GM23338 (cell line): Measurements from ENCODE around the gene KLK13. TPM values are rescaled to one million over a fixed set of nuclear protein-coding genes. Genes with fewer than 3 reads are reported as not detected.
A peak's percentile ranks its signal among the peaks of the same experiment; 100 is the strongest.

Experiments used
- ATAC-seq: fragments of 200-7000 bp; cut with Tn5 transposase; 3 replicates; pipeline ENCODE4 v1.9.1; 2020
- DNase-seq: peaks from one replicate; pipeline ENCODE4 v3.0.0-alpha.2; 2015; ENCODE audit warnings: low spot score
- H2AFZ ChIP-seq: fragments of 200-600 bp; sonication (generic); 2 replicates; pipeline ENCODE4 v1.8.0; 2016; ENCODE audit warnings: antibody characterized with exemption, mild to moderate bottlenecking, moderate library complexity
- H3F3A ChIP-seq: fragments of 200-600 bp; sonication (generic); replicated peaks from 2 replicates; pipeline ENCODE4 v1.8.0; 2017; ENCODE audit warnings: antibody characterized with exemption, mixed run types, low read depth
- H3K27ac ChIP-seq: fragments of 200-600 bp; sonication (generic); 2 replicates; pipeline ENCODE4 v1.6.1; 2016; ENCODE audit warnings: low read depth
- H3K27me3 ChIP-seq: fragments of 200-600 bp; sonication (generic); 2 replicates; pipeline ENCODE4 v1.8.0; 2016; ENCODE audit warnings: mild to moderate bottlenecking, mixed run types, moderate library complexity; ENCODE audit not compliant: insufficient read depth
- H3K36me3 ChIP-seq: fragments of 200-600 bp; sonication (generic); 2 replicates; pipeline ENCODE4 v1.8.0; 2016; ENCODE audit warnings: mild to moderate bottlenecking; ENCODE audit not compliant: insufficient read depth
- H3K4me1 ChIP-seq: fragments of 200-600 bp; sonication (generic); 2 replicates; pipeline ENCODE4 v1.8.0; 2016; ENCODE audit warnings: mild to moderate bottlenecking, moderate library complexity; ENCODE audit not compliant: insufficient read depth
- H3K4me2 ChIP-seq: fragments of 200-600 bp; sonication (generic); 2 replicates; pipeline ENCODE4 v1.7.1; 2017; ENCODE audit warnings: mixed run types
- H3K4me3 ChIP-seq: fragments of 200-600 bp; sonication (generic); 2 replicates; pipeline ENCODE4 v1.6.1; 2016; ENCODE audit warnings: mixed run types
- H3K79me2 ChIP-seq: fragments of 200-600 bp; sonication (generic); replicated peaks from 2 replicates; pipeline ENCODE4 v1.8.0; 2017; ENCODE audit warnings: mild to moderate bottlenecking; ENCODE audit not compliant: insufficient read depth
- H3K9me2 ChIP-seq: fragments of 200-600 bp; sonication (generic); 2 replicates; pipeline ENCODE4 v1.8.0; 2017; ENCODE audit not compliant: insufficient read depth
- H4K20me1 ChIP-seq: fragments of 200-600 bp; sonication (generic); replicated peaks from 2 replicates; pipeline ENCODE4 v1.8.0; 2017; ENCODE audit warnings: mild to moderate bottlenecking; ENCODE audit not compliant: insufficient read depth
- H3K27ac Mint-ChIP-seq: 2 replicates; pipeline ENCODE4 v1.8.0; 2020; ENCODE audit warnings: inconsistent platforms, mild to moderate bottlenecking, moderate library complexity, mixed read lengths
- H3K27me3 Mint-ChIP-seq: 3 replicates; pipeline ENCODE4 v1.8.0; 2022; ENCODE audit warnings: low read depth, mild to moderate bottlenecking, moderate library complexity, mixed read lengths, inconsistent platforms; ENCODE audit not compliant: insufficient read depth, poor library complexity
- H3K36me3 Mint-ChIP-seq: 3 replicates; pipeline ENCODE4 v1.8.0; 2021; ENCODE audit warnings: low read depth, mild to moderate bottlenecking, inconsistent platforms, moderate library complexity, mixed read lengths
- H3K4me1 Mint-ChIP-seq: 3 replicates; pipeline ENCODE4 v1.8.0; 2020; ENCODE audit warnings: mild to moderate bottlenecking, inconsistent platforms, mixed read lengths
- H3K4me3 Mint-ChIP-seq: 3 replicates; pipeline ENCODE4 v1.8.0; 2021; ENCODE audit warnings: moderate library complexity, mild to moderate bottlenecking, inconsistent platforms, mixed read lengths
- H3K9me3 Mint-ChIP-seq: 3 replicates; pipeline ENCODE4 v1.8.0; 2020; ENCODE audit warnings: moderate library complexity, mild to moderate bottlenecking, inconsistent platforms, mixed read lengths
- CREB1 ChIP-seq: fragments of 250-450 bp; sonication (Bioruptor Pico); IDR thresholded peaks from 2 replicates; pipeline ENCODE4 v1.5.0; 2020; ENCODE audit warnings: low read depth, mild to moderate bottlenecking, moderate library complexity
- CTCF ChIP-seq, 2 experiments: fragments of 200-600 bp in 1 of 2; sonication (generic) in 1 of 2; conservative IDR thresholded peaks; 2 replicates each; pipeline versions ENCODE4 v1.5.1 to v1.6.1; 2016 to 2017; ENCODE audit warnings: antibody characterized with exemption in 2 of 2, low read depth in 2 of 2, mild to moderate bottlenecking in 2 of 2, moderate library complexity in 1 of 2
- ETS1 ChIP-seq: IDR thresholded peaks from 2 replicates; pipeline ENCODE4 v1.6.1; 2016; ENCODE audit warnings: antibody characterized with exemption
- EZH2 ChIP-seq: fragments of 200-600 bp; sonication (generic); IDR thresholded peaks from one replicate; pipeline ENCODE4 v1.8.0; 2017; ENCODE audit warnings: antibody characterized with exemption, mild to moderate bottlenecking, low read depth; ENCODE audit not compliant: unreplicated experiment
- EZH2phosphoT487 ChIP-seq: fragments of 200-600 bp; sonication (generic); IDR thresholded peaks from one replicate; pipeline ENCODE4 v1.8.1; 2018; ENCODE audit warnings: antibody characterized with exemption; ENCODE audit not compliant: unreplicated experiment
- JUNB ChIP-seq: IDR thresholded peaks from one replicate; pipeline ENCODE4 v1.6.1; 2016; ENCODE audit warnings: antibody characterized with exemption; ENCODE audit not compliant: unreplicated experiment
- NANOG ChIP-seq: IDR thresholded peaks from 2 replicates; pipeline ENCODE4 v1.6.1; 2016; ENCODE audit warnings: antibody characterized with exemption, borderline replicate concordance
- POLR2AphosphoS5 ChIP-seq: IDR thresholded peaks from 2 replicates; pipeline ENCODE4 v1.6.1; 2016; ENCODE audit warnings: antibody characterized with exemption, low read depth
- REST ChIP-seq: IDR thresholded peaks from one replicate; pipeline ENCODE4 v1.6.1; 2018; ENCODE audit warnings: antibody characterized with exemption; ENCODE audit not compliant: unreplicated experiment
- STAT1 ChIP-seq: IDR thresholded peaks from one replicate; pipeline ENCODE4 v1.6.1; 2016; ENCODE audit warnings: antibody characterized with exemption; ENCODE audit not compliant: unreplicated experiment
- ZNF114 ChIP-seq: fragments of 250-450 bp; sonication (Bioruptor Pico); IDR thresholded peaks from 2 replicates; pipeline ENCODE4 v1.5.0; 2020; ENCODE audit warnings: mild to moderate bottlenecking, moderate library complexity
- ZNF331 ChIP-seq: fragments of 250-450 bp; sonication (Bioruptor Pico); IDR thresholded peaks from 2 replicates; pipeline ENCODE4 v1.5.0; 2020; ENCODE audit warnings: low read depth, mild to moderate bottlenecking, moderate library complexity
- ZNF462 ChIP-seq: fragments of 250-450 bp; sonication (Bioruptor Pico); IDR thresholded peaks from 2 replicates; pipeline ENCODE4 v1.5.0; 2020; ENCODE audit warnings: mild to moderate bottlenecking, moderate library complexity
- polyA plus RNA-seq: library from polyadenylated mRNA; unstranded; fragments of >200 nt; fragmentation: Nextera tagmentation; extraction: Ambion mirVana; gene quantifications from 2 replicates; pipeline ENCODE4 v1.2.1, GENCODE V29; 2016
- total RNA-seq: library from RNA; depleted of rRNA; stranded (reverse); fragments of >200 nt; shearing (Covaris generic); gene quantifications from 2 replicates; pipeline ENCODE4 v1.2.3, GENCODE V29; 2014

Gene KLK13
- total and polyA plus RNA-seq, 2 experiments from 2014 or later, result 4.5 to 5.7 TPM

- H3K4me3 ChIP-seq, result no peak overlapping the region
- Mint-ChIP-seq H3K9me3 (peaks cover 10% of the 10 kb centered on the region), H3K27ac (no peak overlapping the region), H3K27me3 (peaks cover 32% of the 10 kb centered on the region), H3K4me1 (peaks cover 7% of the 10 kb centered on the region), H3K4me3 (peak overlapping the region; percentile 52; the same call in 2 of the 3 replicates), H3K36me3 (peaks cover 3% of the 10 kb centered on the region; the same call in 1 of the 3 replicates)
- H4K20me1 ChIP-seq, result no peaks in the 10 kb centered on the region
- no peak overlapping the region for H3K4me2 ChIP-seq
- H3K9me2 ChIP-seq, result no peaks in the 10 kb centered on the region
- no peak overlapping the region for H3K27ac ChIP-seq
- no peak for TF ChIP-seq JUNB
- no peak for TF ChIP-seq ETS1
- no peak for TF ChIP-seq STAT1
- no peak for TF ChIP-seq CREB1 (CRISPR knock-in tag)
- no peak for TF ChIP-seq NANOG
- TF ChIP-seq ZNF462 (CRISPR knock-in tag), result no peak
- TF ChIP-seq EZH2, result no peak
- TF ChIP-seq EZH2phosphoT487, result no peak
- no peak for TF ChIP-seq ZNF114 (CRISPR knock-in tag)
- TF ChIP-seq POLR2AphosphoS5, result no peak
- no peak for TF ChIP-seq CTCF (conservative IDR thresholded peaks at IDR 0.05; ENCODE audit: low read depth in 2 of 2)
- TF ChIP-seq REST, result no peak
- TF ChIP-seq ZNF331, result no peak
- H3K4me1 ChIP-seq, result no peaks in the 10 kb centered on the region; the same call in 1 of the 2 replicates
- no peaks in the 10 kb centered on the region for H3K79me2 ChIP-seq
- no peak overlapping the region for H2AFZ ChIP-seq
- DNase-seq (no peak), ATAC-seq (no peak)
- H3K36me3 ChIP-seq, result no peaks in the 10 kb centered on the region
- H3K27me3 ChIP-seq, result peaks cover 32% of the 10 kb centered on the region
- no peaks in the 10 kb centered on the region for H3F3A ChIP-seq
Measured at GRCh38 chr19:51015691-51016267, 49.1 kb downstream of the KLK13 start.
